Kidney epithelial cell (primary cell): ENCODE measurements around the gene ZNF532. TPM values are rescaled to one million over a fixed set of nuclear protein-coding genes. Genes with fewer than 3 reads are reported as not detected.

Experiments
- DNase-seq: peaks from one replicate; pipeline ENCODE4 v3.0.0-alpha.2; 2010; ENCODE audit warnings: low read depth
- H3K27me3 ChIP-seq: 2 replicates; pipeline ENCODE4 v1.6.0; 2011; ENCODE audit warnings: low read length; ENCODE audit not compliant: control insufficient read depth, insufficient read depth
- H3K36me3 ChIP-seq: 2 replicates; pipeline ENCODE4 v1.5.1; 2011; ENCODE audit warnings: low read length; ENCODE audit not compliant: control insufficient read depth, insufficient read depth
- H3K4me3 ChIP-seq: 2 replicates; pipeline ENCODE4 v1.5.1; 2011; ENCODE audit warnings: low read depth, mild to moderate bottlenecking, control low read depth, low read length
- total RNA-seq: library from RNA; depleted of rRNA; stranded (reverse); fragments of >200 nt; gene quantifications from 2 replicates; pipeline ENCODE4 v1.2.3, GENCODE V29; 2015
- TF ChIP-seq, protein P1 (sequence below): IDR thresholded peaks from 2 replicates; pipeline ENCODE4 v1.5.1; 2011; ENCODE audit warnings: mild to moderate bottlenecking, moderate library complexity, low read length, control low read depth, inconsistent platforms; ENCODE audit not compliant: insufficient read depth, poor library complexity, severe bottlenecking

The ZNF532 gene
- total RNA-seq, 1 donor from 2014 or later = 89.5 TPM

DNA sequence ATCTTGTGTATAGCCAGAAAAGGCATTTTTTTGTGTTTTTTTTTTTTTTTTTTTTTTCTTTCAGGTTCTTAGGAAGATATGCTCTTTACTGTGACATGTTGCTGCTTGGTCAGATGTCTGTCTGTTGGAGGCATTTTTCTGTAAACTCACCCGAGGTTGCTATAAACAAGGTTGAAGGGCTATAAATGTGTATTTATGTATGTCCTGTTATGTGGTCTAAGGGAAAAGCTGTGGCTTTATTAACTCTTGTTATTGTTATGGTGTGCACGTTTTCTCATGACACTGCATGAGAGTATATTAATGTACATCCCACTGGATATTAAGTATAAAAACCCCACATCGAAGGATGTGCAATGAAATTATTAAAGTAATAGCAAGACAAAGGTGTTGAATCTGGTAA, 102.0 kb downstream of the ZNF532 start:
- Histone ChIP-seq H3K4me3 (no peak overlapping the region), H3K36me3 (peaks cover 2% of the 10 kb centered on the region), H3K27me3 (no peaks in the 10 kb centered on the region)
- DNase-seq = no peak
- TF ChIP-seq, protein P1, sequence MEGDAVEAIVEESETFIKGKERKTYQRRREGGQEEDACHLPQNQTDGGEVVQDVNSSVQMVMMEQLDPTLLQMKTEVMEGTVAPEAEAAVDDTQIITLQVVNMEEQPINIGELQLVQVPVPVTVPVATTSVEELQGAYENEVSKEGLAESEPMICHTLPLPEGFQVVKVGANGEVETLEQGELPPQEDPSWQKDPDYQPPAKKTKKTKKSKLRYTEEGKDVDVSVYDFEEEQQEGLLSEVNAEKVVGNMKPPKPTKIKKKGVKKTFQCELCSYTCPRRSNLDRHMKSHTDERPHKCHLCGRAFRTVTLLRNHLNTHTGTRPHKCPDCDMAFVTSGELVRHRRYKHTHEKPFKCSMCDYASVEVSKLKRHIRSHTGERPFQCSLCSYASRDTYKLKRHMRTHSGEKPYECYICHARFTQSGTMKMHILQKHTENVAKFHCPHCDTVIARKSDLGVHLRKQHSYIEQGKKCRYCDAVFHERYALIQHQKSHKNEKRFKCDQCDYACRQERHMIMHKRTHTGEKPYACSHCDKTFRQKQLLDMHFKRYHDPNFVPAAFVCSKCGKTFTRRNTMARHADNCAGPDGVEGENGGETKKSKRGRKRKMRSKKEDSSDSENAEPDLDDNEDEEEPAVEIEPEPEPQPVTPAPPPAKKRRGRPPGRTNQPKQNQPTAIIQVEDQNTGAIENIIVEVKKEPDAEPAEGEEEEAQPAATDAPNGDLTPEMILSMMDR = no peak

DNA sequence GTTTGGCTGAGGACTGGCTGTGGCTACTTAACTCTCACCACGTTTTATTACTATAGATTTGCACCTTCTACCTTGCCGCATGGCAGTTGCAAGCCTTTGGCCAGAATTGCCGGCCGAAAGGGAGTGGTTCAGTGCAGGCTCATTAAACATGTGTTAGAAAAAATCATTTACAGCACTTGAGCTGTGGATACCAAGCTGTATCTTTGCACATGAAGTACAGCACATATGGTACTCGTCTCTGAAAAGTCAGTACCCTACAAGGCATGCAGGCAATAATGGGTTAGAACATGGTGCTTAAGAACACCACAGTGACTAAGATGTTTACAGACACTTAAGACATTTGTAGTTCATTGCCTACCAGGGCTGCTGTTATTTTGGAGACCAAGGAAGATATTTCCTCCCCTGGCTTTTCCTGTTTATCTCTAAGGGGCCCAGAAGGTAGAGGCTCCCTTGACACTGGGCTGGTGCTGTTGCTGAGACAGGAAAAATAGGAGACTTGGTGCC, 103.1 kb downstream of the ZNF532 start:
- peaks cover 2% of the 10 kb centered on the region for H3K36me3 ChIP-seq
- no peak overlapping the region for H3K4me3 ChIP-seq
- TF ChIP-seq, protein P1 = no peak
- H3K27me3 ChIP-seq = no peaks in the 10 kb centered on the region
- DNase-seq = no peak

DNA sequence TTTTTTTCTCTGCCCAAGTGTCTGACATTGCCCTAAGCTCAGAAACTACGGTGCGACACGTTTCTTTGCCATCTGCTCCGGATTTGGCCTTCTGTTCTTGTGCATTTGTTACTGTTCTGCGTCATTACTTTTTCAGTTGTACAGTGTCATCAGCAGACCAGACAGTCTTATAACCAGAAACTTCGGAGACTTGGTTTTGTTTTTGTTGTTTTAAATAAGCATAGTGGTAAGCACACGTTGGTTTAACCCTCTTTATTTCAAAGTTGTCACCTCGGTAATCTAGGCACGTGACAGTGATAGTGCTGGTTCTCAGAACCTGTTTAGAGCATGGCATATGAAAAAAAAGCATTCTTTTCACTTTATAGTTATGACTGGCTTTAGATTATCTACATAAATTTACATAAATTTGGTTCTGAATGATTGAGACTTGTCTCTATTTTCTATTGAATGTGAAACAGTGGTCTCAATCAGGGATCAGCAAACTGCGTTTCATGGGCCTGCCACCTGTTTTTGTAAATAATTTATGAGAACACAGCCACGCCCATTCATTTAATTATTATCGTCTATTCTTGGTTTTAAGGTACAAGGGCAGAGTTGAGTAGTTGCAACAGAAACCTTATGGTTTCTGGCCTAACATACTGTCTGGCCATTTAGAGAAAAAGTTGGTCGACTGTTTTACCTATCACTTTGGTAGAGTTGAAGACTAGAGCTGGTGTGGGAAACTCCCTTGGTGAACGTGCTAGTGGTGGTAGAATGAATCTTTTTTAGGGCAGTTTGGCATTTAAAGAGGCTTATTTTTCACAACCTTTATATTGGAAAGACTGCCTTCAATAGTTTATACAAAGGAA, 106.5 kb downstream of the ZNF532 start:
- no peaks in the 10 kb centered on the region for H3K27me3 ChIP-seq
- H3K36me3 ChIP-seq = peaks cover 2% of the 10 kb centered on the region
- no peak for DNase-seq
- TF ChIP-seq, protein P1 = no peak
- H3K4me3 ChIP-seq = no peak overlapping the region

DNA sequence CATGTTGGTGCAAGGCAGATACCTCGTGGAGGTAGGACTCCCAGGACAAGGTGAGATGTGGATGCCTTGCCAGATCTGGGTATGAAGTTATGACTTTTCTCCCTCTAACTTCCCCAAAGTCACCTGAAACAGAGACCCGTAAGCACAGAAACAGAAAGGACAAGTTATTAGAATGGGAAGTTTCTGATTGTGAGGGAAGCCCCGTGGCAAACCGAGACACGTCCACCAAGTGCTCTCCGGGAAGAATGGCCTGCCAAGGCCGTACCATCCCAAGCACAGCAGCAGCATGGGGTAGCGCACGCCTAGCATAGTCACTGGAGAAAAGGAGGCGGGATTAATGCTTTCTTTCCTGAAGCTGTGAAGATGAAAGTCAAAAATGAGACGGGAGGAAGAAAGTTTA, 110.6 kb downstream of the ZNF532 start:
- no peaks in the 10 kb centered on the region for H3K36me3 ChIP-seq
- DNase-seq = no peak
- TF ChIP-seq, protein P1 = no peak
- no peak overlapping the region for H3K4me3 ChIP-seq
- H3K27me3 ChIP-seq = no peaks in the 10 kb centered on the region

DNA sequence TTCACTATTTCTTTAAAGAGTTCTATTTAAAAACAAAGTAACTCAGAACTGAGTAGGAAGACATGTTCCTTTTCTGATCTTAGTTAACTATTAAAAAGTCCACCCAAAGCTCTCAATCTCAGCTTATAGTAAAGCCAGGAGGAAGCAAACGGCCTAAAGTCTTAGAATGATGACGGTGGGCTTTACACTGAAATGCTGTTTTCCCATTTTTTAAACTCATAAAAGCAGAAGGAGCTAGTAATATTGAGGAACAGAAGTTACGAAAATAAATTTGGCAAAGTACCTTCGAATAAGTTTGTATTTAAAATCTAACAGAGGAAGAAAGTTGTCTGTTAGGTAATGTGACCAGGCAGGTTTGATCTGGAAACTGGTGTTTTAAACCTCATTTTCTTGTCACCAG, 111.1 kb downstream of the ZNF532 start:
- TF ChIP-seq, protein P1 = no peak

More for the DNA sequence above, 111.1 kb downstream of the ZNF532 start:
- DNase-seq = no peak
- Histone ChIP-seq H3K36me3 (no peaks in the 10 kb centered on the region), H3K4me3 (no peak overlapping the region), H3K27me3 (no peaks in the 10 kb centered on the region)
